Measurements from ENCODE around the gene PTPRD.

PTPRD gene

DNA sequence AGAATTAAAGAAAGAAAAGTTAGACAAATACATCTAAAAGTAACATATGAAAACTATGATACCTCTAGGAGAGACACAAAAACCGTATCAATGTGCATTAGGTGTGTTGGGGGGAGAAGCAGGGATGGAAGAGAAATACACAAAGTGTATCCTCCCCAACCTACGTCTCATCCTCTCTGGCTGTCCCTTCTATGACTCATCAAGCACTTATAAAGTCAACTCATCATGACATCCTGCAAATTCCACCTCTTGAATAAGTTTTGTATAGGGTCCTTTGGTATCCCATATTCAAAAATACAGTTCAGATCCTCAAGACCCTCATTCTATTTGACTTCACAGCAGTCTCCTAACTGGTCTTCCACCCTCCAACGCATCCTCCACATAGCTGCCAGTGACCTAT, 1895.7 kb downstream of the PTPRD start:
- no peak overlapping the region for H3K4me3 ChIP-seq (ENCODE audit: insufficient read depth, low read depth, low read length)
- H3K9me3 ChIP-seq (ENCODE audit: control insufficient read depth, low read length) = no peaks in the 10 kb centered on the region
- no peaks in the 10 kb centered on the region for H3K27me3 ChIP-seq (ENCODE audit: control insufficient read depth, insufficient read depth, low read length, poor library complexity, severe bottlenecking)
- 93 to 97% methylated on average over 2 to 3 of the region's 3 CpGs for WGBS, 2 experiments
- no peak overlapping the region for H3K27ac ChIP-seq (ENCODE audit: insufficient read depth, low read depth, low read length, poor library complexity, severe bottlenecking)
- H3K36me3 ChIP-seq (ENCODE audit: control insufficient read depth, insufficient read depth, low read length) = no peaks in the 10 kb centered on the region
- peaks cover 17% of the 10 kb centered on the region for H3K4me1 ChIP-seq (ENCODE audit: control insufficient read depth, insufficient read depth, low read length)

DNA sequence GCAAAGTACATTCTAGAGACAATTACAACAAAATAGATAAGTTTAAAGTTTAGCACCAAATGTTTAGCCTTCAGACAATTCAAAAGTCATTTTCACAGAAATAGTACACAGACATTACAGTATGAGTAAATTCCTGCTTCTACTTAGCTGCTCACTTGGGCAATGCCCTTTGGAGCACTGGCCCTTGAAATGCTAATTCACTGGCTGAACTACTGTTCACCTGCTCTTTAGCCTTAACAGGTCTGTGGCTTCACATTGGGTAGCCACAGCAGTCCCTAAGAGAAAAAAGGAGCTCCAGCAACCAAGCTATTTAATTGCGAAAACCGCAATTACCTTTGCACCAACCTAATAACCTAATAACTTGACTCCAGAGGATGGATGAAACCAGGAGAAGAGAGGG, 1897.0 kb downstream of the PTPRD start:
- no peak overlapping the region for H3K27ac ChIP-seq (ENCODE audit: insufficient read depth, low read depth, low read length, poor library complexity, severe bottlenecking)
- no peak overlapping the region for H3K4me3 ChIP-seq (ENCODE audit: insufficient read depth, low read depth, low read length)
- peaks cover 17% of the 10 kb centered on the region for H3K4me1 ChIP-seq (ENCODE audit: control insufficient read depth, insufficient read depth, low read length)
- H3K36me3 ChIP-seq (ENCODE audit: control insufficient read depth, insufficient read depth, low read length) = no peaks in the 10 kb centered on the region
- no peaks in the 10 kb centered on the region for H3K9me3 ChIP-seq (ENCODE audit: control insufficient read depth, low read length)
- WGBS, 2 experiments = 44% methylated on average over 2 of the region's 2 CpGs
- H3K27me3 ChIP-seq (ENCODE audit: control insufficient read depth, insufficient read depth, low read length, poor library complexity, severe bottlenecking) = no peaks in the 10 kb centered on the region

DNA sequence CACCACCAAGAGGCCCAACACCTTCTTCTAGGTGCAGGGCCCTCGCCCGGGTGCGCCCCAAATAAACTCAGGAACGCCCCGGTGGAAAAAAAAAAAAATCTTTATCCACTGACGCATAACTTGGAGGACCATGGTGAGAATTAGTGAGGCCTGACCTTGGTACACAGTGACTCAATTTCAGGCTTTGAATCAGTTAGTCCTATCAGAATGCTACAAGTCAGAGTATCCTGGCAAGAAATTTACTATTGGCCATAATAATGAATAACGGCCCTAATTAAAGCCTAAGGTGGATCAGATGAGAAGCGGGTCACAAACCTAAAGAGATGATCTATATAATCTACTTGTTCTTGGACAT, 1899.0 kb downstream of the PTPRD start:
- WGBS, 2 experiments = 81 to 83% methylated on average over 8 of the region's 8 CpGs
- peaks cover 12% of the 10 kb centered on the region for H3K4me1 ChIP-seq (ENCODE audit: control insufficient read depth, insufficient read depth, low read length)
- H3K27ac ChIP-seq (ENCODE audit: insufficient read depth, low read depth, low read length, poor library complexity, severe bottlenecking) = no peak overlapping the region
- H3K4me3 ChIP-seq (ENCODE audit: insufficient read depth, low read depth, low read length) = no peak overlapping the region
- H3K9me3 ChIP-seq (ENCODE audit: control insufficient read depth, low read length) = no peaks in the 10 kb centered on the region
- H3K27me3 ChIP-seq (ENCODE audit: control insufficient read depth, insufficient read depth, low read length, poor library complexity, severe bottlenecking) = no peaks in the 10 kb centered on the region
- H3K36me3 ChIP-seq (ENCODE audit: control insufficient read depth, insufficient read depth, low read length) = no peaks in the 10 kb centered on the region

DNA sequence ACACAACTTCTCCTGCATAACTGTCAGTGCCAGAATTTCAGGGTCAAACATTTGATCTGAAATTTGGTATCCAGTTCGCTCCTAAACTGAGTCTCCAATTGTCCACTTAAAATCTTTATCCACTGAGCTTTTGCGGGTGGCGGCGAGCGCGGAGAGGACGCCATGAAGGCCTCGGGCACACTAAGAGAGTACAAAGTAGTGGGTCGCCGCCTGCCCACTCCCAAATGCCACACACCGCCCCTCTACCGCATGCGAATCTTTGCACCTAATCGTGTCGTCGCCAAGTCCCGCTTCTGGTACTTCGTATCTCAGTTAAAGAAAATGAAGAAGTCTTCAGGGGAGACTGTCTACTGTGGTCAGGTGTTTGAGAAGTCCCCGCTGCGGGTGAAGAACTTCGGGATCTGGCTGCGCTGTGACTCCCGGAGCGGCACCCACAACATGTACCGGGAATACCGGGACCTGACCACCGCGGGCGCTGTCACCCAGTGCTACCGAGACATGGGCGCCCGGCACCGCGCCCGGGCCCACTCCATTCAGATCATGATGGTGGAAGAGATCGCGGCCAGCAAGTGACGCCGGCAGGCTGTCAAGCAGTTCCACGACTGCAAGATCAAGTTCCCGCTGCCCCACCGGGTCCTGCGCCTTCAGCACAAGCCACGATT, 1899.5 kb downstream of the PTPRD start:
- H3K27me3 ChIP-seq (ENCODE audit: control insufficient read depth, insufficient read depth, low read length, poor library complexity, severe bottlenecking) = no peaks in the 10 kb centered on the region
- WGBS, 2 experiments = 95% methylated on average over 44 of the region's 44 CpGs
- no peaks in the 10 kb centered on the region for H3K36me3 ChIP-seq (ENCODE audit: control insufficient read depth, insufficient read depth, low read length)
- peaks cover 7% of the 10 kb centered on the region for H3K4me1 ChIP-seq (ENCODE audit: control insufficient read depth, insufficient read depth, low read length)
- no peaks in the 10 kb centered on the region for H3K9me3 ChIP-seq (ENCODE audit: control insufficient read depth, low read length)
- no peak overlapping the region for H3K27ac ChIP-seq (ENCODE audit: insufficient read depth, low read depth, low read length, poor library complexity, severe bottlenecking)
- no peak overlapping the region for H3K4me3 ChIP-seq (ENCODE audit: insufficient read depth, low read depth, low read length)

DNA sequence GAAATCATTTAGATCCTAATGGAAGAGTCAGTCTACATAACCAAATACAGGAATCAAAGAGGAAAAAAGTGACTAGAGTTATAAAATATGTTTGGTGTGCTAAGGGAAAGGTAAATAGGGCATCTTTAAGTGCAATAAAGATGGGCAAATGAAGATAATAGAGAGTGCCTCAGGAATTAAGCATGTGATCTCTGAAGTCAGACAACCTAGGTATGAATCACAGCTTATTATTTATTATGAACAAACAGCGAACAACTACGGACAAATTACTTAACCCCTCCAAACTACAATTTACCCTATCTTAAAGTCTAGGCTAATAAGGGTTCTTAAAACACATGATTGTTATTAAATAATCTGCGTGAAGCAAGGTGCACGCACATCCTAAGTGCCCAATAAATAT, 1903.1 kb downstream of the PTPRD start:
- Histone ChIP-seq H3K27me3 (ENCODE audit: control insufficient read depth, insufficient read depth, low read length, poor library complexity, severe bottlenecking) (no peaks in the 10 kb centered on the region), H3K9me3 (ENCODE audit: control insufficient read depth, low read length) (no peaks in the 10 kb centered on the region), H3K4me1 (ENCODE audit: control insufficient read depth, insufficient read depth, low read length) (no peaks in the 10 kb centered on the region), H3K4me3 (ENCODE audit: insufficient read depth, low read depth, low read length) (no peak overlapping the region), H3K27ac (ENCODE audit: insufficient read depth, low read depth, low read length, poor library complexity, severe bottlenecking) (no peak overlapping the region), H3K36me3 (ENCODE audit: control insufficient read depth, insufficient read depth, low read length) (no peaks in the 10 kb centered on the region)
- WGBS, 2 experiments = 100% methylated on average over 2 to 4 of the region's 4 CpGs

DNA sequence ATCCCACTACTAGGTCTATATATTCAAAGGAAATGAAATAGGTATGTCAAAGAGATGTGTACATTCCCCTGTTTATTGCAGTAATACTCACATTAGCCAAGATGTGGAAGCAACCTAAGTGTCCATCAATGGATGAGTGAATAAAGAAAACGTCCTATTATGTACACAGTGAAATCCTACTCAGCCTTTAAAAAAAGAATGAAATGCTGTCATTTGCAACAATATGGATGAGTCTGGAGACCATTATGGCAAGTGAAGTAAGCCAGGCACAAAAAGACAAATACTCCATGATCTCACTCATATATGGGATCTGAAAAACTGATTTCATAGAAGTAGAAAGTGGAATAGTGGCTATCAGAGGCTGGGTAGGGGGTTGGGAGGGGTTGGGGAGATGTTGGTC, 1904.1 kb downstream of the PTPRD start:
- Histone ChIP-seq H3K9me3 (ENCODE audit: control insufficient read depth, low read length) (no peaks in the 10 kb centered on the region), H3K27ac (ENCODE audit: insufficient read depth, low read depth, low read length, poor library complexity, severe bottlenecking) (no peak overlapping the region), H3K27me3 (ENCODE audit: control insufficient read depth, insufficient read depth, low read length, poor library complexity, severe bottlenecking) (no peaks in the 10 kb centered on the region), H3K4me3 (ENCODE audit: insufficient read depth, low read depth, low read length) (no peak overlapping the region), H3K36me3 (ENCODE audit: control insufficient read depth, insufficient read depth, low read length) (no peaks in the 10 kb centered on the region), H3K4me1 (ENCODE audit: control insufficient read depth, insufficient read depth, low read length) (no peaks in the 10 kb centered on the region)
- WGBS, 2 experiments = 83 to 95% methylated on average over 1 of the region's 1 CpG

DNA sequence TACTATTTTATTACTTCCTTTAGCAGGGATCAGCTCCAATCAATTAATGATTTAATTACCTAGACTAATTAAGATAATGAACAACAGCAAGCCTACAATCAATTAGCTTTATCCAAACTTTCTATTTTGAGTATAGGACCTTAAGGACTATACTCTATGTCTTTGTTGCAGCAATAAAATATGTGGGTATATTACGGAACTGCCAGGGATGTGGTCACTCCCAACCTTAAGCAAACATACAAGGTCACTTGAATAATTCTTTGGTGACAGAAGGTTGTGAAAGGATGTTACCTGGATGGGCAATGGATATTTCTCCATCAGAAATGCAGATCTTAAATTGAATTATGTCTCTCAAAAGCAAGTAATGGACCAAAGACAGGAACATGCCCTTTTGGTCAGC, 1905.8 kb downstream of the PTPRD start:
- 75% methylated on average over 1 of the region's 1 CpG; no CpG with 5 or more reads in 1 of the 2 experiments for WGBS, 2 experiments
- Histone ChIP-seq H3K4me3 (ENCODE audit: insufficient read depth, low read depth, low read length) (no peak overlapping the region), H3K4me1 (ENCODE audit: control insufficient read depth, insufficient read depth, low read length) (no peaks in the 10 kb centered on the region)

DNA sequence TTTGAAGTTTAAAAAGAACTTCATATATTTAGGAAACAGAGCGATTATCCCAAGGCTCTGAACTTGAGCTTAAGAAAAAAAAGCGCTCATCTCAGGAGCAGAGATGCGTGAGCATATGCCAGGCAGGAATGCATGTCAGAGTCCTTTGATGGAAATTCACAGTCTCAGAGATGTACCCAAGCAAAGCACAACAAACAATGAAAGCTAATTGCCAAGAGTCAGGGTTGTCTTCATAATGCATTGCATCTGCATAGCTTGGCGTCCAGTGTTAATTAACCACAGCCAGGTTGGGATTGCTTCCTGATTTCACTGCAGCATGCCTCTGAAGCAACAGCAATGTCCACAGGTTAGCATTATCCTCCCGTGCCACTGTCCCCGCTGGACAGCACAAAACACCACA, 1906.3 kb downstream of the PTPRD start:
- Histone ChIP-seq H3K4me3 (ENCODE audit: insufficient read depth, low read depth, low read length) (no peak overlapping the region), H3K9me3 (ENCODE audit: control insufficient read depth, low read length) (no peaks in the 10 kb centered on the region), H3K27me3 (ENCODE audit: control insufficient read depth, insufficient read depth, low read length, poor library complexity, severe bottlenecking) (no peaks in the 10 kb centered on the region), H3K4me1 (ENCODE audit: control insufficient read depth, insufficient read depth, low read length) (no peaks in the 10 kb centered on the region), H3K27ac (ENCODE audit: insufficient read depth, low read depth, low read length, poor library complexity, severe bottlenecking) (no peak overlapping the region), H3K36me3 (ENCODE audit: control insufficient read depth, insufficient read depth, low read length) (no peaks in the 10 kb centered on the region)
- WGBS, 2 experiments = 86 to 87% methylated on average over 6 of the region's 6 CpGs

More for the DNA sequence above, 1905.8 kb downstream of the PTPRD start:
- Histone ChIP-seq H3K27ac (ENCODE audit: insufficient read depth, low read depth, low read length, poor library complexity, severe bottlenecking) (no peak overlapping the region), H3K27me3 (ENCODE audit: control insufficient read depth, insufficient read depth, low read length, poor library complexity, severe bottlenecking) (no peaks in the 10 kb centered on the region), H3K9me3 (ENCODE audit: control insufficient read depth, low read length) (no peaks in the 10 kb centered on the region), H3K36me3 (ENCODE audit: control insufficient read depth, insufficient read depth, low read length) (no peaks in the 10 kb centered on the region)

DNA sequence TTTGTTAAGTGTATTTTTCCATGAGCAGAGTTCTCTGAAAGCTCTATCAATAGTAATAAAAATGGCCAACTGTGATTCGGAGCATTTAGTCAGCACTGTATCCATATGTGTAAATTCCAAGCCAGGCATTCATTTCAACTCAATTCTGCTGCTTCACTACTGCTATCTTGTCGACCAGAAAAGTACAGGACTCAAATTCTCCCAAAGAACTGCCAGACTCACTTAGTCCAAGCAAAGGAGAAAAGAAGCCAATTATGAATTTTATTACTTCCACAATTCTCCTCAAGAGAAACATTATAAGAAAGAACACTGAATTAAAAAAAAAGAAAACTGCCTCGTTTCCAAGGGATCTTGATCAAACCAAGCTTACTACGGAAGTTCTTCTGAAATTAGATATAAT, 1906.9 kb downstream of the PTPRD start:
- Histone ChIP-seq H3K36me3 (ENCODE audit: control insufficient read depth, insufficient read depth, low read length) (no peaks in the 10 kb centered on the region), H3K9me3 (ENCODE audit: control insufficient read depth, low read length) (no peaks in the 10 kb centered on the region), H3K4me1 (ENCODE audit: control insufficient read depth, insufficient read depth, low read length) (no peaks in the 10 kb centered on the region), H3K27me3 (ENCODE audit: control insufficient read depth, insufficient read depth, low read length, poor library complexity, severe bottlenecking) (no peaks in the 10 kb centered on the region), H3K4me3 (ENCODE audit: insufficient read depth, low read depth, low read length) (no peak overlapping the region), H3K27ac (ENCODE audit: insufficient read depth, low read depth, low read length, poor library complexity, severe bottlenecking) (no peak overlapping the region)
- WGBS, 2 experiments = 92 to 93% methylated on average over 4 of the region's 4 CpGs

DNA sequence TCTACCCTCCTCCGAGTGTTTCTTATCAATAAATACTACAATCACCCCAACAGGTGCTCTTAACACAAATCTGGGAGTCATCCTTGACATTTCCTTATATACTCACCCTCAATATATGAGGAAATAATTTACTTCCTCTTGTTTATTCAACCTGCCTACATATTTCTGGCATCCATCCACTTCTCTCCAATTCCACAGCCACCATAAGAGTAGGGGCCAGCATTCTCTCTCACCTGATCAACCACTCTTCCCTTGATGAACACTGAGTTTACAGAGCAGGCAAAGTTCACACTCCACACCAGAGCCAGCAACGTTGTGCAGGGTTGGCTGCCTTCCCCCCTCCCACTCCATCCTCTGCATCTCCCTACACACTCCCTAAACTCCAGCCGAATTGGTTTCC, 1908.9 kb downstream of the PTPRD start:
- Histone ChIP-seq H3K27me3 (ENCODE audit: control insufficient read depth, insufficient read depth, low read length, poor library complexity, severe bottlenecking) (no peaks in the 10 kb centered on the region), H3K4me3 (ENCODE audit: insufficient read depth, low read depth, low read length) (no peak overlapping the region), H3K9me3 (ENCODE audit: control insufficient read depth, low read length) (no peaks in the 10 kb centered on the region), H3K27ac (ENCODE audit: insufficient read depth, low read depth, low read length, poor library complexity, severe bottlenecking) (no peak overlapping the region), H3K36me3 (ENCODE audit: control insufficient read depth, insufficient read depth, low read length) (no peaks in the 10 kb centered on the region), H3K4me1 (ENCODE audit: control insufficient read depth, insufficient read depth, low read length) (no peaks in the 10 kb centered on the region)
- 75 to 80% methylated on average over 2 of the region's 3 CpGs for WGBS, 2 experiments

DNA sequence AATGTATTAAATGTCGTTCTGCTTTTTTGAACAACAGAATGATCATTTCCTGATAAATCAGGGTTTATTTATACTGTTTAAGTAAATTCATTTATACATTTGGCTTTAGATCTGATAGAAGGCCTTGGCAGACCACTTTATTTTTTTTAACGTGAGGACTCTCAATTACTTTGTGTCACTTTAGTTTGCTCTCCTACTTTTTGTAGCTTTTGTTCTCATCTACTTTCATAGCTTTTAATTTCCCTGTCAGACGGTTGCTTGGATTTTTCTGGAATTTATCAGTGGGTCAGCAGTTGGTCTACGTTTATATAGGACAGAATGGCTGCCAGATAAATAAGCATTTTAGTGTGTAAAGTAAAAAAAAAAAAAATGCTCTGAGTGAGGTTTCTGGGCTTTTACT, 1910.9 kb downstream of the PTPRD start:
- WGBS, 2 experiments = 94% methylated on average over 3 to 4 of the region's 4 CpGs
- no peaks in the 10 kb centered on the region for H3K4me1 ChIP-seq (ENCODE audit: control insufficient read depth, insufficient read depth, low read length)
- no peaks in the 10 kb centered on the region for H3K36me3 ChIP-seq (ENCODE audit: control insufficient read depth, insufficient read depth, low read length)
- H3K4me3 ChIP-seq (ENCODE audit: insufficient read depth, low read depth, low read length) = no peak overlapping the region
- H3K9me3 ChIP-seq (ENCODE audit: control insufficient read depth, low read length) = no peaks in the 10 kb centered on the region
- no peaks in the 10 kb centered on the region for H3K27me3 ChIP-seq (ENCODE audit: control insufficient read depth, insufficient read depth, low read length, poor library complexity, severe bottlenecking)
- no peak overlapping the region for H3K27ac ChIP-seq (ENCODE audit: insufficient read depth, low read depth, low read length, poor library complexity, severe bottlenecking)
